ENCODE results near the gene MPZL1. TPM values are rescaled to one million over a fixed set of nuclear protein-coding genes. Genes with fewer than 3 reads are reported as not detected.

MPZL1 gene
- total and polyA plus RNA-seq, 2 of the 13 experiments (the other 11 are each of a cell fraction or from before 2014, with no cell fraction given): 38.0 to 68.7 TPM

GRCh38 chr1:167751676-167752075 lies 29.9 kb downstream of the MPZL1 start:
- Histone ChIP-seq H3K9me3 (ENCODE audit: low read length) (no peaks in the 10 kb centered on the region), H4K20me1 (ENCODE audit: insufficient read depth, low read length) (no peaks in the 10 kb centered on the region), H3K79me2 (ENCODE audit: insufficient read depth, low read length) (peaks cover 47% of the 10 kb centered on the region), H3K27ac (ENCODE audit: extremely low read length, insufficient read depth, low read length) (no peak overlapping the region), H3K4me3 (replicated peaks in 1 of 3; ENCODE audit: insufficient read depth in 1 of 3, low read depth in 2 of 3, low read length in 3 of 3) (no peak overlapping the region), H3K27me3 (ENCODE audit: control insufficient read depth in 1 of 2, insufficient read depth in 2 of 2, low read length in 2 of 2) (no peaks in the 10 kb centered on the region), H3K36me3 (replicated peaks in 1 of 2; ENCODE audit: control insufficient read depth in 1 of 2, insufficient read depth in 2 of 2, low read length in 2 of 2) (peaks cover 0 to 1% of the 10 kb centered on the region in 2 experiments; a peak in 1 of 5 replicates), H3K4me1 (ENCODE audit: insufficient read depth, low read length) (peaks cover 55% of the 10 kb centered on the region), H3K9ac (ENCODE audit: insufficient read depth, low read depth, low read length) (no peak overlapping the region), H3K4me2 (ENCODE audit: low read depth, low read length) (no peak overlapping the region), H2AFZ (ENCODE audit: low read length) (no peak overlapping the region)
- CTCF ChIA-PET (ENCODE audit: low intra/inter-chr PET ratio, low total read pairs): no interaction called here
- ATAC-seq (no peak), FAIRE-seq (no peak), DNase-seq (ENCODE audit: low spot score) (no peak)
- WGBS (ENCODE audit: low lambda C conversion rate): 95% methylated on average over 1 of the region's 1 CpG
- TF ChIP-seq FLYWCH1 (CRISPR knock-in tag; IDR thresholded peaks at IDR 0.05) (no peak), ATF1 (CRISPR knock-in tag; IDR thresholded peaks at IDR 0.05) (no peak), ZBTB42 (CRISPR knock-in tag; IDR thresholded peaks at IDR 0.05) (no peak), ZNF589 (CRISPR knock-in tag; conservative IDR thresholded peaks at IDR 0.05) (no peak), FOXM1 (CRISPR knock-in tag; IDR thresholded peaks at IDR 0.05) (no peak), ZNF431 (CRISPR knock-in tag; IDR thresholded peaks at IDR 0.05; ENCODE audit: borderline replicate concordance, low read depth) (no peak), ZNF207 (IDR thresholded peaks at IDR 0.05; ENCODE audit: borderline replicate concordance) (no peak), DNMT1 (CRISPR knock-in tag; IDR thresholded peaks at IDR 0.05) (no peak), ZNF781 (CRISPR knock-in tag; IDR thresholded peaks at IDR 0.05; ENCODE audit: borderline replicate concordance, not compliant biosample characterization) (no peak), ZGPAT (CRISPR knock-in tag; IDR thresholded peaks at IDR 0.05) (no peak)
- no TSS peak for BruUV-seq (replicated peaks)
- POLR2A ChIA-PET: no interaction called here
- in situ Hi-C loops (cut with HindIII; ENCODE audit: extremely low pct_ligation_motif_present, low pct_unique_long_range_greater_than_20kb) (no loop called here), intact Hi-C loops (cut with micrococcal nuclease; ENCODE audit: unreplicated experiment) (no loop called here)
